ENCODE measurements around the gene CFAP61.

Gene CFAP61

GRCh38 chr20:20369250-20370093 lies 317.1 kb downstream of the CFAP61 start:
- DNase-seq, result no peak

- DNase-seq, result no peak
These were observed 317.8 kb downstream of the CFAP61 start for GRCh38 chr20:20370094-20370575.

- no peak for DNase-seq
These were observed 318.8 kb downstream of the CFAP61 start for GRCh38 chr20:20371083-20371482.

GRCh38 chr20:20371681-20372080 lies 319.3 kb downstream of the CFAP61 start:
- DNase-seq, result no peak

GRCh38 chr20:20373091-20373571 lies 320.8 kb downstream of the CFAP61 start:
- DNase-seq, result no peak

GRCh38 chr20:20375862-20376261 lies 323.5 kb downstream of the CFAP61 start:
- DNase-seq, result no peak

- no peak for DNase-seq
These were observed 333.9 kb downstream of the CFAP61 start for GRCh38 chr20:20386192-20386591.

GRCh38 chr20:20390393-20390792 lies 338.1 kb downstream of the CFAP61 start:
- DNase-seq, result no peak

- DNase-seq, result no peak
These were observed 338.8 kb downstream of the CFAP61 start for GRCh38 chr20:20391115-20391514.

GRCh38 chr20:20391766-20392165 lies 339.4 kb downstream of the CFAP61 start:
- no peak for DNase-seq

- no peak for DNase-seq
These were observed 341.1 kb downstream of the CFAP61 start for GRCh38 chr20:20393207-20394120.

GRCh38 chr20:20395087-20395486 lies 342.8 kb downstream of the CFAP61 start:
- no peak for DNase-seq

GRCh38 chr20:20395903-20396568 lies 343.7 kb downstream of the CFAP61 start:
- DNase-seq, result no peak

GRCh38 chr20:20396794-20397193 lies 344.5 kb downstream of the CFAP61 start:
- no peak for DNase-seq

- DNase-seq, result no peak
These were observed 345.8 kb downstream of the CFAP61 start for GRCh38 chr20:20398123-20398522.

- no peak for DNase-seq
These were observed 347.5 kb downstream of the CFAP61 start for GRCh38 chr20:20399531-20400500.

GRCh38 chr20:20401991-20402390 lies 349.7 kb downstream of the CFAP61 start:
- no peak for DNase-seq

- no peak for DNase-seq
These were observed 352.3 kb downstream of the CFAP61 start for GRCh38 chr20:20404633-20405032.

GRCh38 chr20:20405623-20406022 lies 353.3 kb downstream of the CFAP61 start:
- no peak for DNase-seq

GRCh38 chr20:20406306-20406705 lies 354.0 kb downstream of the CFAP61 start:
- DNase-seq, result no peak

Data from AML-193 (cell line).